Activated CD8-positive, alpha-beta memory T cell treated with anti-CD3 and anti-CD28 coated beads, Interleukin-2, amount 50 U/mL, for 1 hour (primary cell): ENCODE measurements around the gene ATP2C1.

Source experiments
- DNase-seq: peaks from one replicate; pipeline ENCODE4 v3.0.0-alpha.2; 2020; ENCODE audit errors: extremely low read depth

Gene ATP2C1

GRCh38 chr3:130979117-130979516, 85.2 kb downstream of the ATP2C1 start:
- no peak for DNase-seq

- DNase-seq: no peak
These were observed 87.6 kb downstream of the ATP2C1 start for GRCh38 chr3:130981469-130981868.

GRCh38 chr3:130990282-130990681, 96.4 kb downstream of the ATP2C1 start:
- DNase-seq: no peak

- DNase-seq: no peak
These were observed 97.2 kb downstream of the ATP2C1 start for GRCh38 chr3:130991126-130991525.

- DNase-seq: no peak
These were observed 98.5 kb downstream of the ATP2C1 start for GRCh38 chr3:130992344-130992743.

- no peak for DNase-seq
These were observed 103.4 kb downstream of the ATP2C1 start for GRCh38 chr3:130997289-130997688.

- no peak for DNase-seq
These were observed 107.2 kb downstream of the ATP2C1 start for GRCh38 chr3:131001071-131001470.

GRCh38 chr3:131004603-131005002, 110.7 kb downstream of the ATP2C1 start:
- DNase-seq: no peak

GRCh38 chr3:131007256-131007655, 113.4 kb downstream of the ATP2C1 start:
- DNase-seq: no peak

- no peak for DNase-seq
These were observed 113.9 kb downstream of the ATP2C1 start for GRCh38 chr3:131007782-131008181.

GRCh38 chr3:131008326-131008725, 114.4 kb downstream of the ATP2C1 start:
- DNase-seq: no peak

- DNase-seq: no peak
These were observed 115.8 kb downstream of the ATP2C1 start for GRCh38 chr3:131009698-131010097.

GRCh38 chr3:131018970-131019369, 125.1 kb downstream of the ATP2C1 start:
- no peak for DNase-seq

GRCh38 chr3:131020122-131020693, 126.3 kb downstream of the ATP2C1 start:
- DNase-seq: no peak

GRCh38 chr3:131025539-131025938, 131.7 kb downstream of the ATP2C1 start:
- no peak for DNase-seq

- peak; percentile 80 for DNase-seq
These were observed 132.7 kb downstream of the ATP2C1 start, which contains the start of the genes ASTE1 and NEK11 for GRCh38 chr3:131026321-131027151. ASTE1 (minus strand) TSS chr3:131026825; CDS start chr3:131025306, 1,519 bp downstream. NEK11 (plus strand) TSS chr3:131026877; CDS start chr3:131029709, 2,832 bp downstream.

GRCh38 chr3:131028844-131029243, 135.0 kb downstream of the ATP2C1 start:
- DNase-seq: no peak

- DNase-seq: no peak
These were observed 137.8 kb downstream of the ATP2C1 start for GRCh38 chr3:131031660-131032059.

GRCh38 chr3:131033480-131034080, 139.7 kb downstream of the ATP2C1 start:
- DNase-seq: no peak

GRCh38 chr3:131036200-131036816, 142.4 kb downstream of the ATP2C1 start:
- no peak for DNase-seq

- DNase-seq: no peak
These were observed 143.1 kb downstream of the ATP2C1 start for GRCh38 chr3:131036986-131037385.

GRCh38 chr3:131038326-131038725, 144.4 kb downstream of the ATP2C1 start:
- no peak for DNase-seq
